IgD-negative memory B cell (primary cell): ENCODE data around the gene SERTAD1. TPM values are rescaled to one million over a fixed set of nuclear protein-coding genes. Genes with fewer than 3 reads are reported as not detected.

Source experiments
- H3K27ac Mint-ChIP-seq, 3 donors: one replicate each; pipeline ENCODE4 v1.8.0; 2020 to 2022; ENCODE audit warnings: mild to moderate bottlenecking in 3 of 3, mixed read lengths in 3 of 3, moderate library complexity in 1 of 3
- H3K27me3 Mint-ChIP-seq: one replicate; pipeline ENCODE4 v1.8.0; 2021; ENCODE audit warnings: mixed read lengths
- H3K36me3 Mint-ChIP-seq: one replicate; pipeline ENCODE4 v1.8.0; 2020; ENCODE audit warnings: mild to moderate bottlenecking, mixed read lengths
- H3K4me1 Mint-ChIP-seq, 3 donors: one replicate each; pipeline ENCODE4 v1.8.0; 2020 to 2022; ENCODE audit warnings: mixed read lengths in 3 of 3, mild to moderate bottlenecking in 1 of 3
- H3K4me3 Mint-ChIP-seq, 4 donors: one replicate each; pipeline ENCODE4 v1.8.0; 2020 to 2022; ENCODE audit warnings: mild to moderate bottlenecking in 4 of 4, mixed read lengths in 4 of 4, moderate library complexity in 3 of 4
- H3K9me3 Mint-ChIP-seq, 3 donors: one replicate each; pipeline ENCODE4 v1.8.0; 2020 to 2021; ENCODE audit warnings: mixed read lengths in 3 of 3, mild to moderate bottlenecking in 1 of 3
- polyA plus RNA-seq: library from polyadenylated mRNA; unstranded; fragments of 300-500 nt; fragmentation: Illumina TruSeq; gene quantifications from one replicate; pipeline ENCODE4 v1.2.3, GENCODE V29; 2021

Gene SERTAD1
- polyA plus RNA-seq, 1 donor from 2014 or later: 13.2 TPM

DNA sequence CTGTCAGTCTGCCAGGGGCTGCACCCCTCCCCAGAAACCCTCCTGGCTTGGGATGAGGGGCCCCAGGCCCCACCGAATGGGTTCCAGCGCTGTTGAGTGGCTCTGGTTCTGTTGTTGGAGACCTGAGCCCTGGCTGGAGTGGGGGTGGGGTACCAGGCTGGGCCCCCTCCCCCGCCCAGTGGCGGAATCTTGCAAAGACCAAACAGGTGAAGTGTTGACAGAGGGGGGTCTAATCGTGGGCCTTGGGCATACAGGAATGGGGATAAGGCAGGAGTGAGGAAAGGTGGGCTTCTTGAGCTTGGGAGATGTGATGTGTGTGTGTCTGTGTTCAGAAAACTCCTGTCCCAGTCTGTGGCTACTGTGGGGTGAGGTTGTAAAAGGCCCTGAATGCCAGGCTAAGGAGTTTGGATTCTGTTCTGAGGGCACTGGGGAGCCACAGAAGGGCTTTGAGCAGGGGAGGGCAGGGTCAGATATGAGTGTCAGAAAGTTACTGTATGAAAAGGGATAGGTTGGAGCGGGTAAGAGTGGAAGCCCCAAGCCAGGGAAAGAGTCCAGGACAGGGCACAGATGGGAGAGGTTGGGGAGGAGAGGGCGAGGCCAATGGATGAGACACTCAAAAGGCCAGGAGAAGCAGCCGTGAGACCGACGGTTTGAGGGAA lies 35.6 kb downstream of the SERTAD1 start, which contains the start of gene HIPK4:
HIPK4 (minus strand) TSS at position 98 of the 659 bp plus-strand sequence. CDS start 279 bp downstream, outside the sequence.
- Mint-ChIP-seq H3K36me3 (peaks cover 3% of the 10 kb centered on the region), H3K4me1 (no peaks in the 10 kb centered on the region), H3K27ac (no peak within 1 kb of the TSS), H3K9me3 (no peaks in the 10 kb centered on the region), H3K27me3 (peaks cover 4% of the 10 kb centered on the region), H3K4me3 (no peak within 1 kb of the TSS)

DNA sequence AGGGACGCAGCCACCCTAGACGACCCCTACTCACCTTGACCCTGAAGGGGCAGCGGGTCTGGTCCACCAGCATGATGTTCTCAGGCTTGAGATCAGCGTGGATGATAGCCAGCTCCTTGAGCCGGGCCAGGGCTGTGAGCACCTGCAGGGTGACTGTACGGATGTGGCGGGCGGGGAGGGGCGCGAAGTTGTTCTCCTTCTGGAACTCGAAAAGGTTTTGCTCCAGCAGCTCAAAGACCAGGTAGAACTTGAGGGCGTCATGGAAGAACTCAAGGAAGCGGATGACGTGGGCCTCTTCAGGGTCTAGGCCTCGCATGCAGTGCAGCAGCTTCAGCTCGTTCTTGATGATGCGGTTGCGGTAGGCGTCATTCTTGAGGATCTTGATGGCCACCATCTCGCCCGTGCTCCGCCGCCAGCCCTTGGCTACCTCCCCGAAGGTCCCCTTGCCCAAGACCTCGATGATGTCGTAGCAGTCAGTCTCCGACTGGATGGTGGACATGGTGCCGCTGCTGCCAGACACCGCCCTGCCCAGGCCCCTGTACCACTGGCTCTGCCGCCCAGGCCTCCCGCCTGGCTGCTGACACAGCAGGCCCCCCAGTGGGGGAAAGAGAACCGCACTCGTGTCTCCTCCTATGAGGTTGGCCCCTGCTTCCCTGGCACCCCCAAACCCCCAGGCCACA lies 36.2 kb downstream of the SERTAD1 start:
- Mint-ChIP-seq H3K4me3 (no peak overlapping the region), H3K27ac (no peak overlapping the region), H3K9me3 (no peaks in the 10 kb centered on the region), H3K36me3 (peaks cover 3% of the 10 kb centered on the region), H3K4me1 (no peaks in the 10 kb centered on the region), H3K27me3 (peaks cover 4% of the 10 kb centered on the region)

DNA sequence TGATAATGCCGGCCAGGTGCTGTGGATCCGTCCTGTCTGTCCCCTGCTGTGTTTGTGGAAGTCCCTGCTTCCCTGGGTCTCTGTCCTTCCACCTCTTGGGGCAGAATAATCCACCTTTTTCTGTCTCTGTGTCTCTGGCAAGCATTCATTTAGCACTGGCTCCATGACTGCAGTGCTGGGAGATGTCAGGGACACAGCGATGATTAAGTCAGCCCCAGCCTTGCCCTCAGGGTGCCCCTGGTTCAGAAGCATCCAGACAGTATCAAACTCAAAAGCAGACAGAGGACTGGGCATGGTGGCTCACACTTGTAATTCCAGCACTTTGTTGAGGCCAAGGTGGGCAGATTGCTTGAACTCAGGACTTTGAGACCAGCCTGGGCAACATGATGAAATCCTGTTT lies 37.3 kb downstream of the SERTAD1 start:
- H3K4me3 Mint-ChIP-seq: no peak overlapping the region
- no peaks in the 10 kb centered on the region for H3K4me1 Mint-ChIP-seq
- peak overlapping the region in 1 of 3 donors; percentile 81 for H3K27ac Mint-ChIP-seq
- H3K27me3 Mint-ChIP-seq: peaks cover 4% of the 10 kb centered on the region
- peaks cover 3% of the 10 kb centered on the region for H3K36me3 Mint-ChIP-seq
- H3K9me3 Mint-ChIP-seq: no peaks in the 10 kb centered on the region

DNA sequence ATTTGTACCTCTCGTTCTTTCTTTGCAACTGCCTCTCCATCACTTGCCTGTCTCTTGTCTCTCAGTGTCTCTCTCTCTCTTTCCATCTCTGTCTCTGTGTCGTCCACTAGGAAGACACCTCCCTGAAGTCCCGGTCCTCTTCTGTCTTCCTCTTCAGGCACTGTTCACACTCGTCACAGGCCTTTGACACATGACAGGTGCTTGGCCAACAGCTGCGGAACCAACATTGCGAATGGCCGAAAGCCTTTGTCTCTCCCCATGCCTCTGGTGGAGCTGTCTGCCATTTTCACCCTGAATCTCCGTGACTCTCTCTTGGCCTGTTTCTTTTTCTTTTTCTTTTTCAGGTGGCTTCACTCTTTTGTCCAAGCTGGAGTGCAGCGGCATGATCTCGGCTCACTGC lies 38.6 kb downstream of the SERTAD1 start:
- H3K36me3 Mint-ChIP-seq: peaks cover 1% of the 10 kb centered on the region
- no peaks in the 10 kb centered on the region for H3K4me1 Mint-ChIP-seq
- H3K9me3 Mint-ChIP-seq: no peaks in the 10 kb centered on the region
- H3K4me3 Mint-ChIP-seq: no peak overlapping the region
- peaks cover 2% of the 10 kb centered on the region for H3K27me3 Mint-ChIP-seq
- no peak overlapping the region for H3K27ac Mint-ChIP-seq

DNA sequence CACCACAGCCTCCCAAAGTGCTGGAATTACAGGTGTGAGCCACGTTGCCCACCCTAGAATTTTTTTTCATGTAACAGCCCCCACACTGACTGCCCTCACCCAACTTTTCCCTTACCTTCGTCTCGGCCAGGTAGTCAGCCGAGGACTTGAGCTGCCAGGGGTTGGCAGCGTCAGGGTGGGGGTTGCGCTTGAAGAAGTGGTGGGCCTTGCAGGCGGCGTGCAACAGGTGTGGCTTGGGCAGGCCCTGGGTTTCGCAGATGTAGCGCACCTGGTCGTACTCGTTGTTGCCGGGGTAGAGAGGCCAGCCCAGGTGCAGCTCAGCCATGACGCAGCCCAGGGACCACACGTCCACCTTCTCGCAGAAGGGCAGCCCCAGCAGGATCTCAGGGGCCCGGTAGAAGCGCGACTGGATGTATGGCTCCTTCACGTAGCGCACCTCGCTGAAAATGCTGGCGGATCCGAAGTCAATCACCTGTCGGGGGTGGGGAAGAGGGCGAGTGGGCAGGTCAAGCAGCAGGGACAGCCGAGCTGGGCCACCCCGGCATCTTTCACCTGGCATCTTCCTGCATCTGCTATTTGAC lies 42.0 kb downstream of the SERTAD1 start:
- no peaks in the 10 kb centered on the region for H3K9me3 Mint-ChIP-seq

DNA sequence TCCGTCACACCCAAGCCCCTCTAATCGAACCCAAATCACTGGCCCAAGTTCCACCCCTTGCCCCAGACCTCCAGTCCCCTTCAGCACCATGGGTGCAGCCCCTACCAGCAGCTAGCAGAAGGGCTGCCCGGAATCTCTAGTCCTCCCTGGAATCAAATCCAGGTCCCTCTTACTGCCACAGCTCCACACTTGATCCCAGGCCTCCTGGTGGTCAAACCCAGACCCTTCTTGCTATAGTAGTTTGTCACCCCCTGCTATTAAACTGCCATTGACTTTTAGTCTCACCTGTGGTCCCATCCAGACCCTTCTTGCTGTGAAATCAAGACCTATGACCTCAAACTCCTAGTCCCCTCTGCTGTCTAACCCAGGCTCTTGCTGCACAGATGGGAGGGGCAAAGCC lies 44.5 kb downstream of the SERTAD1 start:
- H3K4me3 Mint-ChIP-seq: peak overlapping the region in 1 of 4 donors; percentile 63
- no peak overlapping the region for H3K27ac Mint-ChIP-seq
- H3K9me3 Mint-ChIP-seq: no peaks in the 10 kb centered on the region
- H3K4me1 Mint-ChIP-seq: no peaks in the 10 kb centered on the region
- H3K36me3 Mint-ChIP-seq: peaks cover 2% of the 10 kb centered on the region
- H3K27me3 Mint-ChIP-seq: no peaks in the 10 kb centered on the region

More for the DNA sequence above, 42.0 kb downstream of the SERTAD1 start:
- Mint-ChIP-seq H3K36me3 (peaks cover 3% of the 10 kb centered on the region), H3K27me3 (no peaks in the 10 kb centered on the region), H3K4me1 (no peaks in the 10 kb centered on the region), H3K4me3 (no peak overlapping the region), H3K27ac (no peak overlapping the region)

DNA sequence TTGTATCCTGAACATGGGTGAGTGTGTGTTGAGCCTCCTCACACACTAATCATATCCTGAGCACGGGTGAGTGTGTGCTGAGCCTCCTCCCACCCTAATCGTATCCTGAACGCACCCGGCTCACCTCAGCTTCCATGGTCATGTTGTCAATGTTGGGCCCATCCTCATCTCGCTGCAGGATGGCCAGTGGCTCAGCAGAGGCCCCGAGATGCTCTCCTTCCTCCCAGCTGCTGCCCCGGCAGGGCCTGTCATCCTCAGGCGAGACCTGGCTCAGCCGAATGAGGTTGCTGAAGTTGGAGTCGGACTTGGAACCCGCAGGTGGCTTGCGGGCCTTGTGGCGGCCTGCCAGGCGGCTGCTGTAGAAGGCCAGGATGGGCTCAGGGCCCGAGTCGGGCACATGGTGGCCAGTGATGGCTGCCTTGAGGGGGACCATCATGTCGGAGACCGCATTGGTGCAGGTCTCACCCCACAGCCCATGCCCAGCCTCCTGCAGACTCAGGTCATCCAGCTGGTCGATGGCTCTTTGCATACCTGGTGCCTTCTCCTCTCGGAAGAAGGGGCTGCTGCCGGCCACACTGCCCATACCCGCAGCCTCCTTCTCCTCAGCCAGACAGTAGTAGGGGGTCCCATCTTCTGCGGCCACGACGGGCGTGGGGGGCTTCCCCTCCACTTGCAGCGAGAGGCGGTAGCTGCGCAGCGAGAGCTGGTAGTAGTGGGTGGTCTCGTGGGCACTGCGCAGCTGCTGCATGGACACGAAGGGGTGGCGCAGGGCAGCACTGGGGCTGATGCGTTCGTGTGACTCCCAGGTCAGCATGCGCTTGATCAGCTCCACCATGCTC lies 45.4 kb downstream of the SERTAD1 start:
- Mint-ChIP-seq H3K4me1 (no peaks in the 10 kb centered on the region), H3K4me3 (no peak overlapping the region), H3K27me3 (no peaks in the 10 kb centered on the region), H3K36me3 (peaks cover 2% of the 10 kb centered on the region), H3K27ac (no peak overlapping the region), H3K9me3 (no peaks in the 10 kb centered on the region)

DNA sequence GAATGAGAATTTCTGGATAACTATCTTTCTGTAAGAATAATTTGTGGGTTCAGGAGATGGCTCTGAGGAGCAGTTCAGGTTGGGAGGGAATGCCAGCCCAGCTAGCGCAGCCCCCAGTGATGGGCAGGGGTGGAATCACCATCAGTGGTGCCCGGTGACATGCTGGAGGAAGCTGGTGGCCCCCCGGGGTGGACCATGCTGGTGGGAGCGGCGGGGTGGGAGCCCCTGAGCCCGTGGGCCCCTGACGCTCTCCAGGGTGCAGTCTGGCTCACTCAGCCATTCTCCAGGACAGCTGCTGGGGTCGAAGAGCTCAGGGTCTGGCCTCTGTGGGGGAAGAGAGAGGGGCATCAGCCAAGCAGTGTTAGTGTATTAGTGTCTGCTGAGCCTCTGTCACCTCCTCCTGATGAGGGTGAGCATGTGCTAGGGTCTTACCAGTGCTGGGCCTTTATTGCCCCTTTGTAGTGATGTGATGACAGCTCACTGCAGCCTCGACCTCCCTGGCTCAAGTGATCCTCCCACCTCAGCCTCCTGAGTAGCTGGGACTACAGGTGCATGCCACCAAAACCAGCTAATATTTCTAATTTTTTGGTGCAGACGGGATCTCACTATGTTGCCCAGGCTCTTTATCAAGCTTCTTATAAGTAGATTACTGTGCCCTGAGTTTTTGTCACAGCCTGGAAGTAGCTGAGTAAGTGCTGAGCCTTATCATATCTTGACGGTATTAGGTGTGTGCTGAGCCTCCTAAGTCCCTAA lies 46.2 kb downstream of the SERTAD1 start:
- H3K36me3 Mint-ChIP-seq: peaks cover 2% of the 10 kb centered on the region
- peak overlapping the region in 1 of 3 donors; percentile 71 for H3K27ac Mint-ChIP-seq
- H3K4me3 Mint-ChIP-seq: no peak overlapping the region
- H3K27me3 Mint-ChIP-seq: no peaks in the 10 kb centered on the region
- H3K4me1 Mint-ChIP-seq: no peaks in the 10 kb centered on the region
- no peaks in the 10 kb centered on the region for H3K9me3 Mint-ChIP-seq

DNA sequence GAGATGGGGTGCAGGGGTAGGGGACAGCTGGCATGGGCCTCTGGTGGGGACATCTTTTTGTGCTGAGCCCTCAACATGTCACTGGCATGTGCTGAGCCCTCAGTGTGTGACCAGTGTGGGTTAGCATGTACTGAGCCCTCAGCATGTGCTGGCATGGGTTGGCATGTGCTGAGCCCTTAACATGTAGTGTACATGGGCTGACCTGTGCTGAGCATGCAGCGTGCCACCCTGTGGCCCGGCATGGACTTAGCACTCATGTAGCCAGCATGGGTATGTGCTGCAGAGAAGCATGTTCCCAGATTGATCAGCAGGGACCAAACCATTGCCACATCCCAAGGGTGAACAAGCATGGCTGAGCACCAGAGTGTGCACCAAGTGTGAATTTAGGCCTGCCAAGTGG lies 47.3 kb downstream of the SERTAD1 start:
- Mint-ChIP-seq H3K36me3 (peaks cover 2% of the 10 kb centered on the region), H3K9me3 (no peaks in the 10 kb centered on the region), H3K4me1 (no peaks in the 10 kb centered on the region), H3K4me3 (no peak overlapping the region), H3K27ac (no peak overlapping the region), H3K27me3 (no peaks in the 10 kb centered on the region)

DNA sequence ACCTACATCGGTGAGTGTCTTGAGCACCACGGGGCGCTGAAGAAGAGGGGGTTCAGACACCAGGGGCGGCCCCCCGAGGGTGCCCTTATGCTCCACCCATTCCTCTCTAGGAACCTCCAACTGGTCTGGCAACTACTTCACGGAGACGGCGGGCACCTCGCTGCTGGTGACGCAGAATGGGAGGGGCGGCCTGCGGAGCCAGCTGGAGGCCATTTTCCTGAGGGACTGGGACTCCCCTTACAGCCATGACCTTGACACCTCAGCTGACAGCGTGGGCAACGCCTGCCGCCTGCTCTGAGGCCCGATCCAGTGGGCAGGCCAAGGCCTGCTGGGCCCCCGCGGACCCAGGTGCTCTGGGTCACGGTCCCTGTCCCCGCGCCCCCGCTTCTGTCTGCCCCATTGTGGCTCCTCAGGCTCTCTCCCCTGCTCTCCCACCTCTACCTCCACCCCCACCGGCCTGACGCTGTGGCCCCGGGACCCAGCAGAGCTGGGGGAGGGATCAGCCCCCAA lies 47.9 kb downstream of the SERTAD1 start:
- Mint-ChIP-seq H3K36me3 (peaks cover 2% of the 10 kb centered on the region), H3K27ac (no peak overlapping the region), H3K4me1 (no peaks in the 10 kb centered on the region)

DNA sequence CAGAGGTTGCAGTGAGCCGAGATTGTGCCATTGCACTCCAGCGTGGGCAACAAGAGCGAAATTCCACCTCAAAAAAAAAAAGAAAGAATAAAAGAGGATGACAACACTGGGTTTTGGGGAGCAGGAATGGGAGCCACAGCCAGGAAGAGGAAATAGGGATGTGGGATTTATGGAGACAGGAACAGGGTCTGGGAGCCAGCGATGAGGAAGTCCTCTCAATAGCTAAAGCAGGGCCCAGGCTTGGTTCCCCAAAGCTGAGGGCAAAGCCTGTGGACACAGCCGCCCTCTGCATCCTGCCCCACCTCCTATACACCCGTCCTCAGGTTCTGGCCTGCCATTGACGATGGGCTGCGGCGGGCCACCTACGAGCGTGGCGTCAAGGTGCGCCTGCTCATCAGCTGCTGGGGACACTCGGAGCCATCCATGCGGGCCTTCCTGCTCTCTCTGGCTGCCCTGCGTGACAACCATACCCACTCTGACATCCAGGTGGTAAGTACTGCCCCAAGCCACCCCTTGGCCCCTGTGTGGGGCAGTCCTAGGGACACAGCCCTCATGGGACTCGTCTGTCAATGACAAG lies 49.4 kb downstream of the SERTAD1 start:
- H3K36me3 Mint-ChIP-seq: peaks cover 2% of the 10 kb centered on the region
- H3K27me3 Mint-ChIP-seq: no peaks in the 10 kb centered on the region
- H3K4me3 Mint-ChIP-seq: no peak overlapping the region
- no peaks in the 10 kb centered on the region for H3K4me1 Mint-ChIP-seq
- no peak overlapping the region for H3K27ac Mint-ChIP-seq
- no peaks in the 10 kb centered on the region for H3K9me3 Mint-ChIP-seq

More for the DNA sequence above, 47.9 kb downstream of the SERTAD1 start:
- H3K9me3 Mint-ChIP-seq: no peaks in the 10 kb centered on the region
- no peaks in the 10 kb centered on the region for H3K27me3 Mint-ChIP-seq
- no peak overlapping the region for H3K4me3 Mint-ChIP-seq

DNA sequence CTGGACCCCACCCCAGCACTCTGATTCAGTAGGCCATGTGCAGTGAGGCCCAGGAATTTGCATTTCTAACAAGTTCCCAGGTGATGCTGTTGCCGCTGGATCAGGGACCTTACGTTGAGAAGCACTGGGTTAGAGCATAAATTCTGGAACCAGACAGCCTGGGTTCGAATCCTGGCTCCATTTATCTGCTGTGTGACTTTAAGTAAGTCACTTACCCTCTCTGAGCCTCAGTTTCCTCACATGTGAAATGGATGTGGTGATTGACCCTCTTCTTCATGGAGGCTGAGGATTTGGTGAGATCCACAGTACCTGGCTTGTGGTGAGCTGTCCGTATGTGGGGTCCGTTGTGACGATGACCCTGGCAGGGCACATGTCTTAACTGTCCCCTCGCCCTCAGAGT lies 51.7 kb downstream of the SERTAD1 start:
- peaks cover 0 to 2% (median 0%) of the 10 kb centered on the region in 3 donors for H3K4me1 Mint-ChIP-seq
- no peak overlapping the region for H3K27ac Mint-ChIP-seq
- no peaks in the 10 kb centered on the region for H3K9me3 Mint-ChIP-seq
- H3K4me3 Mint-ChIP-seq: no peak overlapping the region
- no peaks in the 10 kb centered on the region for H3K36me3 Mint-ChIP-seq
- H3K27me3 Mint-ChIP-seq: no peaks in the 10 kb centered on the region

DNA sequence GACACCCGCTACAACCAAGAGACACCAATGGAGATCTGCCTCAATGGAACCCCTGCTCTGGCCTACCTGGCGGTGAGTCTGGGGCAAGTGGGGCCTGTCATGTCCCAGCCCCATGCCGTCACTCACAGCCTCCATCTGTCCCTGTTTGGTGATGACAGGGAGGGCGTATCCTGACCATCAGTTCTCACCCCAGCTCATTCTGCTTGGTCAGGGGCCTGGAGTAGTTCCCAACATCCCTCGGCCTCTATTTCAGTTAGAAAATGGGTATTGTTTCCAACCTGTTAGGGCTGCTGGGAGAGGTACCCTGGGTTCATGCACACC lies 54.0 kb downstream of the SERTAD1 start:
- no peak overlapping the region for H3K4me3 Mint-ChIP-seq
- no peaks in the 10 kb centered on the region for H3K27me3 Mint-ChIP-seq
- peak overlapping the region in 1 of 3 donors; percentile 80 for H3K27ac Mint-ChIP-seq
- H3K36me3 Mint-ChIP-seq: peaks cover 1% of the 10 kb centered on the region
- H3K9me3 Mint-ChIP-seq: no peaks in the 10 kb centered on the region
- peaks cover 0 to 5% (median 0%) of the 10 kb centered on the region in 3 donors for H3K4me1 Mint-ChIP-seq
